ENCODE data around the gene SLC5A2.

DNA sequence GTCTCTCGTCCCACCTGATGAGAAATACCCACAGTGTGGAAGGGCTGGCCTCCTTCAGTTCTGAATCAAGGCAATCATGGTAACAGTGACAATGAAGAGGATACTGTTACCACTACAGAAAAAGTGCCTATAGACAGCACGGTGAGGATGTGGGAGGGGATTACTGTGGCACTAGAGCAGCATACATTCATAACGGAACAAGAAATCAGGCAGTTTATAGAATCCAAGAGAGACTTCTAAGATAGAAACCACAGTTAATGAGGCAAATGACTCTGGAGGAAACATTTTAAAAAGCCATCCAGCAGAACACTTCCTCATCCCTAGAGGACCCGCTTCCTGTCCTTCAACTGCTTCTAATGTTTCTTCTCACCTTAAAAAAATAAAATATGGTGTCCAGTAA is 22.6 kb downstream of the SLC5A2 start:
- TF ChIP-seq EZH2 (IDR thresholded peaks at IDR 0.05; ENCODE audit: insufficient read depth, poor library complexity, severe bottlenecking) = no peak
- TF ChIP-seq EZH2phosphoT487 (IDR thresholded peaks at IDR 0.05; ENCODE audit: insufficient read depth, low read depth) = no peak

Data from GM23248 (cell line).